Superior temporal gyrus (tissue), 1 donor: ENCODE results near the gene TSTD2.

Source experiments
- DNase-seq: peaks from one replicate; pipeline ENCODE4 v3.0.0-alpha.2; 2016; ENCODE audit errors: extremely low spot score

Gene TSTD2

DNA sequence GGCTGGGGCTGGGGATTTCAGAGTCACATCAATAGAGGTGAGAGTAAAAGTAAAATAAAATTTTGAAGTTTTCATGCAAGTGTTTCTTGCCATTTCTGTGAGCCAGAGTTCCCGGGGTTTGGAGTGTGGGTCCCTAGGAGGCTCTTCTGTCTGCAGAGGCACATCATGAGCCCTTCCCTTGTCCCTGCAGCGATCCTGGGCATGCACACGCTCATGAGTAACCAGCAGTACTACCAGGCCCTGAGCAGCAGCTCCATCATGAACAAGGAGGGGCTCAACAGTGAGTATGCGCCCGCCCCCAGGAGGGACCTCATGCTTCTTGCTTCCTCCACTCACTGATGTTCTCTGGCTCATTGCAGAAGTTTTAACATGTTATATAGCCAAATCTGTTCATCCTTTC lies 70.6 kb downstream of the TSTD2 start:
- no peak for DNase-seq

DNA sequence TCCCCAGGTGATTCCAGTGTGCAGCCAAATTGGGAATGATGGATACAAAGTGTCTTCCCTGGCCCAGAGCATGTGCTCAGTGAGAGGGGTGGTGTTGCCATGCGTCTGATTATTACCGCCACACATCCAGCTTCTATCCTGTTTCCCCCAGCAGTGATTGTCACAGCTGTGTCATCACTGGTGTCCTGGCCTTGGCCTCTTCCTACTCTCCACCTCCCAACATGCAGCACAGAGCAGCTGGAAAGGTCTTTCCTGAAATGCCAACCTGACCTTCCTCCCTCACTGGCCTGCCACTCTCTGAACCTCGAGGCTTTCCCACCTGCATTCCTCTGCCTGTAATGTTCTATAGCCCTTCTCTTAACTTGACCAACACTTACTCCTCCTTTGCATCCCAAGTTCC lies 71.7 kb downstream of the TSTD2 start:
- DNase-seq = no peak

DNA sequence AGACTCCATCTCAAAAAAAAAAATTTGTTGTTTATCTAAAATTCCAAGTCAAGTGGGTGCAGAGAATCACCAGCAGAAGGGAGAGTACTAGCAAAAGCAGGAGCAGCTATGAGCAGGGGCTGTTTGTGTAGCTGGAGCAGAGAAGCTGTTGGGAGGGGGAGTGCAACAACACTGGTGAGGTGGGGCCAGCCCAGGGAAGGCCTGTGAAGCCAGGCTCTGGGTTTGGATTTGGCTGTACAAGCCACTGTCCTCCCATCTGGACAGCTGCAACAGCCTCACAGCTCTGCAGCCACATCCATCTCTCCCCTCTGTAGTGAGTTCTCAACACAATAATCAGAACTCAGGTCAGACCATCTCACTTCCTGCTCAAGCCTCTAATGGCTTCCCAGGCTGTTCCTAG lies 72.3 kb downstream of the TSTD2 start:
- no peak for DNase-seq

DNA sequence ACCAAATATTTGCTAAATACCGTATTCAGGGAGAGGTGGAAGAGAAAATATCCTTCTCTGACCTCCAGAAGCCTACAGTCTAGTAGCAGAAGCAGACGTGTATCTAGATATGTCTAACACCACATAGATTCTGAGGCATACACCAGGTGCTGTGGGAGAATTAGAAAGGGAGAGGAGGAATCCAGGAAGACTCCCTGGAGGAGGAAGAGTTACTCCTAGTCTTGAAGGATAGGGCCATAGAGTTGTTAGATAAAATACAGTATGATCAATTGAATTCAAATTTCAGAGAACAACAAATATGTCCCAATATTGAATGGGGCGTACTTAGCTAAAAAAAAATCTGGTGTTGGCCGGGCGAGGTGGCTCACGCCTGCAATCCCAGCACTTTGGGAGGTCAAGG lies 73.0 kb downstream of the TSTD2 start:
- no peak for DNase-seq

DNA sequence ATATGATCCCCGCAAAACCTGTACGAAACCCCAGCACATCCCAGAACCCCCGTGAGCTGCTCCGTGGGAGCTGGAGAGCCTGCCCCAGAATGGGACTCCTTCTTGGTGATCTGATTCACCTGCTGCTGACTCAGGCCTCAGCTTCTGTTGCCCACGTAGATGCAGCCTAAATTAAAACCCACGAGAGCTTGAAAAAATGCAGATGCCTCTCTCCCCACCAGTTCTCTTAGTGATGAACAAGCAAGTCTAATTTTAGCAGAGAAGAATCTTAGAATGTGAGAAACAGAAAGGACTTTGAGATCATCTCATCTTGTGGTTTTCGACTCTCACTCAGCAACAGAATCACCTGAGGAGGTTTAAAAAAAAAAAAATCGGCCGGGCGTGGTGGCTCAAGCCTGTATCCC lies 74.1 kb downstream of the TSTD2 start:
- DNase-seq = peak; percentile 66

DNA sequence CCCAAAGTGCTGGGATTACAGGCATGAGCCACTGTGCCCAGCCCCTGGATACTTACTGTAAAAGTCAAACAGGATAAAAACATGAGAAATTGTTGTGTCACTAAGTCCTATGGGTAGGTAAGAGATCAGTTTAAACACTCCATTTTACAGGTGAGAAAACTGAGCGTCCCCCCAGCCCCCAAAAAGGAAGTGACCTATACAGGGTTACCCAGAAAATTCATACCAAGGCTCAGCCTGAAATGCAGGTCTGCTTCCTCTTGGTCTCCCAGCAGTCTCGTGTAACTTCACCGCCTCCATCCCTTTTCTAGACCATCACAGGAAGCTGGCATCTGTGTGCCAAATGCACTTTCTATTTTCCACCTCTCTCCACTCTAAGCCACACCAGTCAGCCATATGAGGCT lies 74.5 kb downstream of the TSTD2 start:
- no peak for DNase-seq

DNA sequence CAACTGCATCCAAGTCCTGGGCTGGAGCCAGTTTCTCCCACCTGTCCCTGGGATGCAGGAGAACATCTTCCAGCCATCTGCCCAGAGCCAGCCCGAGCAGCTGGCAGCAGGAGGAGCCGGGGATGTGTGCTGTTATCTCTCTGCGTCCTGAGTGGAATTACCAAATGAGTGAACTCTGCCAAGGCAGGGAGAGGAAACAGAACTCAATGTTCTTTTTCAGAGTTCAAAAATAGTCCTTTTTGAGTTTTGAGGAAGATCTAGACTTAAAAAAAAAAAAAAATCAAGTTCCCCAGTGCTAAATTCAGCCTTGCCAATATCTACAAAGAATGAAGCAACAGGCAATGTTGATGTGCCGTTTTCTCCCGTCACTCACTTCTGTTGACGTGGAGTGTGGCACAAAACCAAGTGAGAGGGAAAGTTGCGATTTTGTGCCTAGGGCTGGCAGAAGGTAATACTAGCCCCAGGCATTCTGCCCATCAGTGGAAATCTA lies 75.5 kb downstream of the TSTD2 start:
- DNase-seq = peak; percentile 86

DNA sequence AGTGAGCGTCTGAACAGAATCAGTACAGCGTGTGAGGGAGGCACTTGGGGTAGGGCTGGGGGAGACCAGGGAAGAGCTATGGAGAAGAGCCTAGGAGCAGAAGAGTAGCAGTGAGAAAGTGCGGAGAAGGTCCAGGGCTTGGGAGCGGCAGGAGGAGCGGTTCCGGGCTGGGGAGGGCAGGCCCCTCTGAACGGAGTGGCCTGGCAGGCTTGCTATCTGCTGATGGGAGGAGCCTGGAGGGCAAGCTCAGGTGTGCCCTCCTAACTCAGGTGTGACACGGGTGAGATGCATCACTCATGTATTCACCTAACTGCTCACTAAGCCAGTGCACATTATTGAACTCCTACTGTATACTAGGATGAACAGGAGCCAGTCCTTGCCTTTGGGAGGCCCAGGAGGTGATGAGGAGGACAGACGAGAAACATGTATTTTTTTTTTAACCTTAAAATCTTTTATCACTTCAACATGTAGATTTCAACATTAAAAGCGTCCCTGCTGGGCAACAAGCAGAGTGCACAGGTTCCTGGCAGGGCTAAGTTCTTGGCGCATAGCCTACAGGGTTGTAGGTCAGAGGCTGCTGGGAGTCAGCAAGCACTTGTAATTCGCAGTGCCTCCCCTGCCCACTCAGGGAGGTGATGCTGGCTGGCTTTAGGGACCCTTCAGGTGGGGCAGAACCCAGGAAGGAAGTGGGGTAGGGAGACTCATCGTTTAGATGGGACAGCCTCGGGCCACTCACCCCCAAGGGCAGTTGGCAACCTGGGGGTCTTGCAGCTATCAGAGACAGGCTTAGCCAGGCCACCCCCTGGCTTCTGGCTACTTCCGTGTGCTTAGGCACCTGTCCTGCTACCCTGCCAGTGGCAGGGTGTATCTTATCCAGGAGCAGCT lies 76.2 kb downstream of the TSTD2 start:
- no peak for DNase-seq

DNA sequence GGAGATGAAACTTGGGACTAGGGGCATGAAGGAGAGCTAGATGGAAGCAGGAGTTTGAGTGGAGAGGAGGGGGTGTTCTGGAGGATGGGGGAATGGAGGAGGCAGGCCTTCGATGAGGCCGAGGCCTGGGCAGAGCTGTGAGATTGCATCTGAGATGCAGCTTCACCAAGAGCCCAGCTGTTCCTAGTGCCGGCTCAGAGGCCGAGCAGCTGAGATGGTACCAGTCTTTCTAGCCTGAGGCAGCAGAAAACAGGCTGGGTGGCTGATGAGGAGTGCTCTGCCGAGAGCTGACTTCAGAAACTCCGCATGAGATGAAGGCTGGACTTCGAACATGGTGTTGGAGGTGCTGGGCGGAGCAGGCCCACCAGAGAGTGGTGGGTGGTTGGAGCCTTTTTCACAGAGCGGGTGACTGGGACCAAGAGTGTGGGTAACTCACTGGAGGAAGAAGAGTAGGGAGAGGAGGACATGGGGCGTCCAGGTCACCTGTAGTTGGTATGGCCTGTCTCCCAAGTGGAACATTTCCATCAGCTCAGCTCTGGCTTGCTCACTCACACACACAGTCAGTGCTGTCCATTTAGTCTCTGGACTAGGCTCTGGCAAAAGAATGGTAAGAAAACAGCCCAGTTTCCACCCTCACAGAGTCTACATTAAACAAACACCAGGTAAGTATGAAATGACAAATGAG lies 77.0 kb downstream of the TSTD2 start:
- no peak for DNase-seq

DNA sequence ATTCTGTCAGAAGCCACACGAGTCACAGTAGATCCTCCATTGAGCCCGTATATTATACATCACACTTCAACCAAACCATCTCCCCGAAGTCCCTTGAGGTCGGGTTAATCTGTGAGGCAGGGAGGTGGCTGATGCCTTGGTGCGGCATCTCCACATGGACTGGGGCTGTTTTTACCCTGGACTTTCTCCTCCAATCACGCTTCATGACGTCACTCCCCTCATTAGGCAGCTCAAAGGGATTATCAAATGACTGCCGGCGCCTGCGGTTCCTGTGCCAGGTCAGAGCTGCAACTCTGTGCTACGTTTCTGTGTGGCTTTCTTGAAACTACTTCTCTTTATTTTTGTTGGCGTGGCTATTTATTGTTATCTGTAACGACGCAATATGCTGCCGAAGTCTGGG lies 78.0 kb downstream of the TSTD2 start:
- DNase-seq = no peak

DNA sequence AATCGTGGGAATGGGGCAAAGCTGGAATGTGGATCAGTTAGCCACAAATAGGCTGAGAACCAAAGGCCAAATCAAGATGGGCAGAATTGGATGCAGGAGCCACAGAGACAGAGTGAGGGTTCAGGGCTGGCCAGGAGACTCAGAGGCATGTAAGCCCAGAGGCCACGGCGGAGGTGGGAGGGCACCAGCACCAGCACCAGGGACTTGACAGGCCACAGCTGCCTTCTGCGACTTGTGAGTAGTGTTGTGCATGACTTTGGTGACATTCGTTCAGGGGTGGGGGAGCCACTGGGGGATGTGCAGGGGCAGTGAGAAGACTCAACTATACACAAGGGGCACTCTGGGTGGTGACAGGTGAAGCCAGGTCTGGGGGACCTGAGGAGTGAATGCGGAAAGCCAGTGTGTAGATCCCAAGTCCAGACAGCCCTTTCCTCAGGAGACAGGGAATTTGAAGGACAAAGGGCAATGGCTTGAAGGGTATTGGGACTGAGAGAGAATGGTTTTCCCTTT lies 78.5 kb downstream of the TSTD2 start:
- no peak for DNase-seq

DNA sequence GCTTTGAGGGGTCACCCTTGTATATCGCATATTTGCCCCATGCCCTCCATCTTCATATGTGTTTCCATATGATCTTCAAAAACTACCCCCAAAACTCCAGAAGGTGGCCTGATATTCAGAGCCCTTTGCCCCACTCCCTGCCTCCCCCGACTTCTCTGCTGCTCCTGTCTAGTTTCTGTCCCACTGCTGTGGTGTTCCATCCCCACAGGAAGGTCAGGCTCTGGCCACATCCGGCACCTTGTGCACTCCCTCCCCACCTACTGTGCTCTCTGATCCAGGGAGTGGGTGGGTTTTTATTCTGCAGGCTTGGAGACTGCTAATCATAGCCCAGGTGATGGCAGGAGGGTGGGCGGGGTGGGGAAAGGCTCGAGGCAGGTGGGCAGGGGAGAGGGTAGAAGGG lies 79.3 kb downstream of the TSTD2 start:
- DNase-seq = no peak

DNA sequence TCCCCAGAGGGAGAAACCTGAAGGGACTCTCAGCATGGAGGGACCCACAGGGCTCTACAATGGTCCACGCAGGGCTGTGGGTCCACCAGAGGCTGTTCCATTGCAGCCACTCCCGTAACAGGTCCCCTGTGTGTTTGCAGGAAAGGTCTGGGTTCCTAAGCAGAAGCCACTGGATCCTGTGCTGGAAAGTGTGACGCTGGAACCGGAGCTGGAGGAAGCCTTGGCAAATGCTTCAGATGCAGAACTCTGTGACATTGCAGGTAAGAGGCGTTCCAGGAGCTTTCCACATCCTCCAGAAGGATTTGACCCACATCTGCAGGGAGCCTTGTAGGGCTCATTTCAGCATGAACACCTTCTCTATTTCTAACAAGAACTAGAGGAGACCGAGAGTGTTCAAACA lies 80.0 kb downstream of the TSTD2 start:
- DNase-seq = no peak

DNA sequence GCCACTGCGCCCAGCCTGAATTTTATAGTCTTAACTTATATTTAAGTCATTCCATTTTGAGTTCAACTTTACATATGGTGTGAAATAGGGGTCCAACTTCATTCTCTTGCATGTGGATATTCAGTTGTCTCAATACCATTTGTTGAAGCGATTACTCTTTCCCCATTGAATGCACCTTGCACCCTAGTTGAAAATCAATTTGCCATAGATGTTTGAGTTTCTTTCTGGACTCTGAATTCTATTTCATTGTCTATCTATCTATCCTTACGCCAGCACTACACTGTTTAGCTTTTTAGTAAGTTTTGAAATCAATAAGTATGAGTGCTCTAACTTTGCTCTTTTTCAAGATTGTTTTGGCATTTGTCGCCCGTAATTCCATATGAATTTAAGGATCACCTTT lies 81.9 kb downstream of the TSTD2 start:
- DNase-seq = no peak

DNA sequence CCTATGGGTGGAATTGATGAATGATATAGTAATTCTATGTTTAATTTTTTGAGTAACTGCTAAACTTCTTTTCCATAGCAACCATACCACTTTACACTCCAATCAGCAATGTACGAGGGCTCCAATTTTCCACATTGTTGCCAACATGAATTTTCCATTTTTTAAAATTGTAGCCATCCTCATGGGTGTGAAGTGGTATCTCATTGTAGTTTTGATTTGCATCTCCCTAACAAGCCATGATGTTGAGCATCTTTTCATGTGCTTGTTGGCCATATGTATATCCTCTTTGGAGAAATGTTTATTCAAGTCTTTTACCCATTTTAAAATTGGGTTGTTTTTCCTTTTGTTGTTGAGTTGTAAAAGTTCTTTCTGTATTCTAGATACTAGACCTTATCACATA lies 82.8 kb downstream of the TSTD2 start:
- DNase-seq = no peak
